DMS 273 treated with DMSO at 0.1 percent for 48 hours (cell line): ENCODE measurements around the gene SPON1.

ENCODE experiments used
- DNase-seq: peaks from one replicate; lab custom pipeline; 2025; lab: John Stamatoyannopoulos, UW

The SPON1 gene

GRCh38 chr11:14186046-14186775, 223.7 kb downstream of the SPON1 start:
- DNase-seq: no peak

- no peak for DNase-seq
Measured at GRCh38 chr11:14189874-14190273, 227.4 kb downstream of the SPON1 start.

DNA sequence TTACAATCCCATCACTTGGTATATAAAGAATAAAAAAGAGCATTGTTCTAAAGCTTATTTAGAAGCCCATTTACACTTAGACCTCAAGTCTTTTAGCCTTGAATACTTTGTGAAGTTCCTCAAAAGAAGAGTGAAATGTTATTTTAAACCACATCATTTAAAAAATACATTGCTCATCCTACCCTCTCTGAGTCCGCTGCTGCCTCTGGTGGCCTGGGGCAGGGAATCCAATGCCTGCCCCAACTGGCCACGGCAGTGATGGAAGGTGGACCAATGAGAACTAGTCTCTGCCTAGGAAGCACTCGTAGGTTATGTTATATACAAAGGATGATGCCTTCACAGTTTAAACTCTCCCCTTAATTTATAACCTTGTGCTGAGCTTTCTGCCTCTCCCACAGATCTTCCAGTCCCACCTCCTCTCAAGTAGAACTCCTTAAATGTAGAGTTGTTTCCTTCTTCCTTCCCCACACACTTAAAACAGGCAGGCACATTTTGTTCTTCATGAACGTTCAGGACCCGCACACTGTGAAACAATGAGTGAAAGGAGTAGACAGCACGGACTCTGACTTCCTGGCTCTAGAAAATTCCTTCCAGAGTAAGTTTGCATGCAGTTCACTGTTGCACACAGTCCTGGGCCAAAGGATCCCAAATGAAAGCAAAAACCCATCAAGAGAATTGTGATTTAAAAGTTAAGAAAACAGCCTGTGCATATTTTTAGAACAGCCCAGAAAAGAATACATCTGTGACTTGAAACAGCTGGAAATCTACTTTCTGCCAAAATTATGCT, 228.7 kb downstream of the SPON1 start:
- no peak for DNase-seq

DNA sequence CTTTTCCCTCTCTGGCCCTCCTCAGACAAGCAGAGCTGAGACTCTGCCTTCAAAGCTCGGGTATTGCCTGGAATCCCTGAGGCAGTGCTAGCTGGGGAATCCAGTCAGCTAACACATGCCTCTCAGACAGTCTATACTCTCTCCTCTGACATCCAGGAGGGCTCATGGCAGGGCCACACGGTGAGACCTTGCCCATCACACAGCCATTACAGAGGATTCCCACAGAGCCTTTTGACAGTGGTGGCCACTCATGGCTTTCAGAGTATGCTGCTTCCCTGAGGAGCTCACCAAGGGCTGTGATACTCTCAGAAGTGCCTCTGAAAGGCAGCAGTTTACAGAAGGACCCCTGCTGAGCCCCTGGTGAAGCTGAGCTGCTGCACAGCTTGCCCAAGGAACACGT, 231.1 kb downstream of the SPON1 start:
- DNase-seq: no peak

- DNase-seq: no peak
Measured at GRCh38 chr11:14202251-14203196, 240.0 kb downstream of the SPON1 start.

DNA sequence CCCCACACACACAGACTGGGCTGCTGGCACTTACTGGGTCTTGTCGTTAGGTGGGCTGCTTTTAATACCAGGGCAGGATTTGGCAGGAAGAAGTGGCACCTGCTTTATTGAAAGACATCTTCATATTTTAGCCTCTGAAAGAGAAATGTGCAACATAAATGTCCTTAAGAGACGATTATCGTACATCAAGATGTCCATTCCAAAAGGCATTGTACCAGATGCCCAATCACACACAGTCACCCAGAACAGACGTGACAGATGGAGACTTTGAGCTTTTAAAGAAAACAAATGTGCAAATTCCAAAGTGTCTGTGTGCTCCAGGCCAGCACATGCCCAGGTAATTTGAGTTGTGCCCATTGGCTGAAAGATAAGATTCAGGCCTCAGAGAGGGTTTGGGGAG, 240.8 kb downstream of the SPON1 start:
- no peak for DNase-seq

- DNase-seq: no peak
Measured at GRCh38 chr11:14212986-14213385, 250.5 kb downstream of the SPON1 start.

- DNase-seq: no peak
Measured at GRCh38 chr11:14218728-14219127, 256.2 kb downstream of the SPON1 start.

DNA sequence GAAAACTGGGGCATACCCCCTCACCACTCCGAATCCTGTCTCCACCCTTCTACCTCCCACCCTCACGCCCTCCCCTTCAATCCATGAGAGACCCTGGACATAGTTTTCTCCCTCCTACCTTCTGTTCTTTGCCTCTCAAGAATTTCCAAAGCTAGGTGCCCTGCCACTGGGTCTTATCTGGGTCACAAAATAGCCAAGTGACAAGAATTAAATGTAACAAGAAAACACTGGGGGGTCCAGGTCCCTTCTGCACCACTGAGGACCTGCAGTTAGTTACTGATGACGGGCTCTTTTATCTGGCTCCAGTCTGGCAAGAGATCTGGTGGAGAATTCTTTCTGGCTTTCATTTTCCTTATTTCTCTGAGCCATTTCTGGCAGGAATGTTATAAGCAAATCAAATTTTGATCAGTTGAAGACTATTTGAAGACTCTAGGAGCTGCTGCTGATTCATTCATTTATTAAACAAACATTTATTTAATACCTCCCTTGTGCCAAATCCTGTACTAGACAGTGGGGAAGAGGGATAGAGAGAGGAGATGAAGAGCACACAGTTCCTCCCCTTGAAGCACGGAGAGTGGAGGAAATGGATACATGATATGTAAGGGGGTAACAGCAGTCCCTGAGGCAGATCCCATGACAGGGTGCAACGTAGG, 261.2 kb downstream of the SPON1 start:
- no peak for DNase-seq

- no peak for DNase-seq
Measured at GRCh38 chr11:14224395-14224794, 261.9 kb downstream of the SPON1 start.

DNA sequence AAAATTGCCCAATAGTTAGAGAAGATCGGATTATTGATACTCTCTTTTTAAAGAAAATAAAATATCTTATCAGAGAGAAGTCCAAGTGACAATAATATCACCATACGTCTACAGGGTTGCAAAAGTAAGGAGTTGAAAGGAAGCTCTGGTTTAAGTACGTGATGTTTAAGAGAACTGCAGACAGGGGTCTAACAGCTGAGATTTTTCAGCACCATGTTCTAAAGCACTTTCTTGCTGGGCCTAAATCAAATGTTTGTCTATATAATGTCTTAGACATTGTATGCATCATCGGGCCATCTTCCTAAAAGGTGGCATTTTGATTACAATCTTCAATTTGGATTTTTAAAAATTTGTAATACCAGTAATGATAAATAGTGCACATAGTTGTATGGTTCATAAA, 263.1 kb downstream of the SPON1 start:
- no peak for DNase-seq

DNA sequence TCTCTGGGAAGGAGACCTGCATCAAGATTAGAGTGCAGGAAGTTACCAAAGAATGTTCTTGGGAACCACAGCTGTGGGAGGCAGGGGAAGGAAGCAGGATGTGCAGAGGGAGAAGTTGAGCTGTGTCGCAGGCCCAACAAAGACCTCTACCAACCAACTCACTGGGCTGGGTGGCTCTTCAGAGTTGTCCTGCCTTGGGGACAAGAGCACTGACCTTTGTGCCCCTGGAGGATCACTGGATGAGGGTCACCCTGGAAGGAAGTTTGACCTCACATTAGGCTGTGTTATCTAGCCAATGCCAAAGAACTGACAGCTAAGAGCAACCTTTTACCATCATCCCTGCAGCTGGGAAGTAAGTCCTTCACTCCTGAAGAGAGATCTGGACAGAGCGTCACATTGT, 265.8 kb downstream of the SPON1 start:
- no peak for DNase-seq

- no peak for DNase-seq
Measured at GRCh38 chr11:14229472-14229871, 266.9 kb downstream of the SPON1 start.

DNA sequence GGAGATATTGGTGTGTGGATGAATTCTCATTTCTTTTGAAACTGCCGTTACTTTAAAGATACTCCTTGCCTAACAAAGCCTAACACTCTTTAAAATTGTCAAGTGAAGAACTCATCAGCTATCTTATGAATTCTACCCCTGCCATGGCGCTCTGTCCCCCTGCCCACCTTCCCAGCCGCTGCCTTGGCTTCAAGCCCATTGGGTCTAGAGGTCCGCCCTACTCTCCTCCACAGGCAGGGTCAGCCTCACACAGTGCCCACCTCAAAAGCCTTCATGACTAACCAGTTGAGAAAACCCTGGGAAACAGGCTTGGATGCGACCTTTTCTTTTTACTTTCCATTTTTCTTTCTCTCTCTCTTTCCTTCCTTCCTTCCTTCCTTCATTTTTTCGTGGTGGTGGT, 267.9 kb downstream of the SPON1 start:
- DNase-seq: no peak

DNA sequence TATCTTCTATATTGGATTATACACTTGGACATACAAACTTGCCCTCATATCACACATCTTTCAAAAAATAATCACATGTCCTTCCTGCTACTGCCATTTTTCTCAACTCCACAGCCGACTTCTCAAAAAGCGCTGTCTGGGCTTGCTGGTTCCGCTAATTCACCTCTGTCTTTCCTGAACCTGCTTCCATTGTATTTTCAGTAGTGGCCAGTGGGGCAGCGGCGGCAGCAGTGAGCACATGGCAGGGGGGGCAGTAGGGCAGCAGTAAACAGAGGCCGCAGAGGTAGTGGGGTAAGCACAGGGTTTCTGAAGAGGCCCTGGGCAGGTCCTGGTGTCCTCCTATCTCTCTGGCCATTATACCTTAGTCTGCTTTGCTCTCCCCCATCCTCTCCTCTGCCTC, 270.1 kb downstream of the SPON1 start:
- DNase-seq: no peak

- no peak for DNase-seq
Measured at GRCh38 chr11:14234446-14234845, 271.9 kb downstream of the SPON1 start.

GRCh38 chr11:14235701-14236100, 273.2 kb downstream of the SPON1 start:
- DNase-seq: no peak

DNA sequence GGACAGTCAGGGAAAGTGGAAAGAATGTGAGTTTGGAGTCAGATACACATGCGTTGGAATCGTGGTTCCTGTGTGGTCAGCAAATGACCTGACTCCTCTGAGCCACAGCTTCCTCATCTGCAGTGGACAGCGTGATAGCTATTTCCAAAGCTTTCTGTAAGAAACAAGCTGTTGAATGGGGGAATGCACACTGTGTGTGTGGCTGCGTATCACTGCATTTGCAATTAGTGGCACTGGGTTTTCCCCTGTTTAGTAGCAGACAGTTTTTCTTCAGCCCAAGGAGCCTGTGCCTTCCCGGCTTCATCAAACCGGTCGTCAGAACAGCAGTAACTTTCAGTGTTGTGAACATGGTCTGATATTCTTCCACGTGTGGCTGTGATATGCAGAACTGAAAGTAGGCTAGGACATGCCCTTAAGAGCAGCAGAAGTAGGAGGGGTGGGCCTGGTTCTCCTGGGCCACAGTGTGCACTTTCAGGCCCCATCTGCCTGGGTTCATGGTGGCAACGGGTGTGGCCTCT, 275.0 kb downstream of the SPON1 start:
- no peak for DNase-seq

GRCh38 chr11:14240221-14240620, 277.7 kb downstream of the SPON1 start:
- DNase-seq: no peak

DNA sequence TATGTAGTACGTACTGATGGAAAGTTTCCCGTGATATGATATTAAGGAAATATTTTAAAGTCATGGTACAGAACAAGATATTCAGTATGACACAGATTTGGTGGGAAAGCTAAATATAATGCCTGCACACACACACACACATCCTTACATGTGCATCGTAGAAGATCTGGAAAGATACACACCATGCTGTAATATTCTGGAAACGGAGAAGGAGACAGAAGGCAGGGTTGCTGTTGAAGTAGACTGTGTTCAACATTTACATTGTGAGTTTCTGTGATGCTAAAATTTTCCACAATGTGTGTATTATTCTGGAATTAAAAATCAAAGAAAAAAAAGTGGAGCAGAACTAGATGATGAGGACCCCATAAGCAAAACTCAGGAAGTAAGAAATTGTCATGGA, 278.4 kb downstream of the SPON1 start:
- no peak for DNase-seq

DNA sequence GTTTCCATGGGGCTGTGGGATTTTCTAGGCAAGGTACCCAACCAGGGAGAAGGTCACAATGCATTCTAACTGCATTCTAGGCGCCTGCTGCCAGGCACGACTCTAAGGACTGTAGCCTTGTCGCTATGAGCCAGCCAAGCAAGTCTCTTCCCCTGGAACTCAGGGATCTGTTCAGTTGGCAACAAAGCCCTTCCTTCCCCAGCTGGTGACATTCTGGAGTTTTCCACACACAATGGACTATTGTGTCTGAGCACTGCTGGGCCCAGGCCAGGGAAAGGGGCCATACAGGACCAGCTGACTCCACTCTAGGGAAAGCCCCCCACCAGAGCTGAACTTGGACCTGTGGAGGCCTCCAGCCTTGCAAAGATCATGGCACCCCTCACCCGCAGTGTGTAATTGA, 279.7 kb downstream of the SPON1 start:
- no peak for DNase-seq

DNA sequence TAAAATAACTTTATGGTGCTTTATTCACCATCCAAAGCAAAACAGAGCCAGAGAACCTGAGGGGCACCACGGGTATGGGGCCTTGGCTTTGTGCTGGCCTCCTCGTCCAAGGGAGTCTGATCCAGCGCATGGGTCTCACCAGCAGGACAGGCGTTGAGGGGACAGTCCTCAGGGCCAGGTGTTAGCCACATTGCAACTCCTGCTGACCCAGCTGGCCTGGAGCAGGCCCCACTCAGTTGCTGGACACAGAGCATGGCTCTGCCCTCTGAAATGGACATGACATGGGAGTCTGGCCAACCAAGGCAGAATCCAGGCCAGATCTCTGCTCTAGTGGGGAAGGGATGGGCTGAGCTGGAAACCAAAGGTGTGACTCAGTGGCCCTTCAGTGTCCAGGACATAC, 280.2 kb downstream of the SPON1 start:
- DNase-seq: no peak
